22Rv1 (cell line): ENCODE results near the gene SLIT3.

Experiments used
- H3K27ac ChIP-seq: fragments of 450-650 bp; 2 replicates; pipeline ENCODE4 v1.5.1; 2017
- ZFX ChIP-seq: fragments of 450-650 bp; IDR thresholded peaks from 2 replicates; pipeline ENCODE4 v1.6.1; 2017; ENCODE audit warnings: antibody characterized with exemption, borderline replicate concordance
- TF ChIP-seq, protein P1 (sequence below): fragments of 450-650 bp; IDR thresholded peaks from 2 replicates; pipeline ENCODE4 v1.5.1; 2017; ENCODE audit warnings: mild to moderate bottlenecking

SLIT3 gene

GRCh38 chr5:168612123-168612522 lies 688.8 kb downstream of the SLIT3 start:
- TF ChIP-seq, protein P1, sequence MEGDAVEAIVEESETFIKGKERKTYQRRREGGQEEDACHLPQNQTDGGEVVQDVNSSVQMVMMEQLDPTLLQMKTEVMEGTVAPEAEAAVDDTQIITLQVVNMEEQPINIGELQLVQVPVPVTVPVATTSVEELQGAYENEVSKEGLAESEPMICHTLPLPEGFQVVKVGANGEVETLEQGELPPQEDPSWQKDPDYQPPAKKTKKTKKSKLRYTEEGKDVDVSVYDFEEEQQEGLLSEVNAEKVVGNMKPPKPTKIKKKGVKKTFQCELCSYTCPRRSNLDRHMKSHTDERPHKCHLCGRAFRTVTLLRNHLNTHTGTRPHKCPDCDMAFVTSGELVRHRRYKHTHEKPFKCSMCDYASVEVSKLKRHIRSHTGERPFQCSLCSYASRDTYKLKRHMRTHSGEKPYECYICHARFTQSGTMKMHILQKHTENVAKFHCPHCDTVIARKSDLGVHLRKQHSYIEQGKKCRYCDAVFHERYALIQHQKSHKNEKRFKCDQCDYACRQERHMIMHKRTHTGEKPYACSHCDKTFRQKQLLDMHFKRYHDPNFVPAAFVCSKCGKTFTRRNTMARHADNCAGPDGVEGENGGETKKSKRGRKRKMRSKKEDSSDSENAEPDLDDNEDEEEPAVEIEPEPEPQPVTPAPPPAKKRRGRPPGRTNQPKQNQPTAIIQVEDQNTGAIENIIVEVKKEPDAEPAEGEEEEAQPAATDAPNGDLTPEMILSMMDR = no peak
- TF ChIP-seq ZFX = no peak
- no peak overlapping the region for H3K27ac ChIP-seq
